ENCODE results near the gene ZKSCAN5. TPM values are rescaled to one million over a fixed set of nuclear protein-coding genes. Genes with fewer than 3 reads are reported as not detected.
"Not testable (repeated sequence)": the region's sequence is repeated elsewhere in the genome, so short reads cannot be mapped to it uniquely, and the experiment has no call there.

ZKSCAN5 gene
- total RNA-seq, 3 donors from 2014 or later: 4.9 to 6.4 (median 6.3) TPM

GRCh38 chr7:99553039-99553438 is 48.6 kb downstream of the ZKSCAN5 start:
- no peak overlapping the region for H3K4me3 Mint-ChIP-seq
- H3K36me3 Mint-ChIP-seq (ENCODE audit: insufficient read depth): peaks cover 11% of the 10 kb centered on the region
- H3K4me1 Mint-ChIP-seq (ENCODE audit: low read depth): peaks cover 38% of the 10 kb centered on the region

GRCh38 chr7:99554939-99555338 is 50.5 kb downstream of the ZKSCAN5 start:
- Mint-ChIP-seq H3K9me3 (no peaks in the 10 kb centered on the region), H3K4me3 (no peak overlapping the region), H3K4me1 (ENCODE audit: low read depth) (peaks cover 37% of the 10 kb centered on the region), H3K27me3 (ENCODE audit: low read depth) (no peaks in the 10 kb centered on the region), H3K36me3 (ENCODE audit: insufficient read depth) (peaks cover 7% of the 10 kb centered on the region)
- no peak for DNase-seq
- ATAC-seq: no peak

More at GRCh38 chr7:99553039-99553438, 48.6 kb downstream of the ZKSCAN5 start:
- ATAC-seq (no peak), DNase-seq (no peak)
- Mint-ChIP-seq H3K9me3 (peaks cover 7% of the 10 kb centered on the region), H3K27me3 (ENCODE audit: low read depth) (no peaks in the 10 kb centered on the region)

GRCh38 chr7:99557196-99557607 is 52.7 kb downstream of the ZKSCAN5 start:
- DNase-seq (no peak), ATAC-seq (no peak)
- peaks cover 44% of the 10 kb centered on the region for H3K4me1 Mint-ChIP-seq (ENCODE audit: low read depth)
- peak overlapping the region; percentile 98 for H3K4me3 Mint-ChIP-seq
- H3K36me3 Mint-ChIP-seq (ENCODE audit: insufficient read depth): peaks cover 18% of the 10 kb centered on the region
- no peaks in the 10 kb centered on the region for H3K9me3 Mint-ChIP-seq
- no peaks in the 10 kb centered on the region for H3K27me3 Mint-ChIP-seq (ENCODE audit: low read depth)

DNA sequence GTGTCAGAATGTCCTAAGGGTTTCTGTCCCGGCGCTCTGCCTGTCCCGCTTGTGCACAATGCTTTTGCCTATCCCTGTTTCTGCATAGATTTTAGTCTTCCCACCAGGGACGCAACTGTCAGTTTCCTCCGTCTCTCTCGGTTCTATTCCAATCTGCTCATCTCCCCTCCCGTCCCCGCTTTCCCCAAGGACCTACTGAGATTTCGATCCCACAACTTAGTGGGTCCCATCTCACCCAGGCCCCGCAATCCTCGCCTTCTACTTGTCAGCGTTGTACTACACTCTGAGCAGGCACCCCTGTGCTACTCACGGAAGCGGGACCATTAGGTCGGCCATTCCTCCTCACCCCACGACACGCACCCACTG is 53.5 kb downstream of the ZKSCAN5 start:
- Mint-ChIP-seq H3K36me3 (ENCODE audit: insufficient read depth) (peaks cover 25% of the 10 kb centered on the region), H3K27me3 (ENCODE audit: low read depth) (no peaks in the 10 kb centered on the region), H3K4me3 (peak overlapping the region; percentile 98), H3K4me1 (ENCODE audit: low read depth) (peaks cover 46% of the 10 kb centered on the region), H3K9me3 (no peaks in the 10 kb centered on the region)
- ATAC-seq (peak; percentile 61), DNase-seq (no peak)

DNA sequence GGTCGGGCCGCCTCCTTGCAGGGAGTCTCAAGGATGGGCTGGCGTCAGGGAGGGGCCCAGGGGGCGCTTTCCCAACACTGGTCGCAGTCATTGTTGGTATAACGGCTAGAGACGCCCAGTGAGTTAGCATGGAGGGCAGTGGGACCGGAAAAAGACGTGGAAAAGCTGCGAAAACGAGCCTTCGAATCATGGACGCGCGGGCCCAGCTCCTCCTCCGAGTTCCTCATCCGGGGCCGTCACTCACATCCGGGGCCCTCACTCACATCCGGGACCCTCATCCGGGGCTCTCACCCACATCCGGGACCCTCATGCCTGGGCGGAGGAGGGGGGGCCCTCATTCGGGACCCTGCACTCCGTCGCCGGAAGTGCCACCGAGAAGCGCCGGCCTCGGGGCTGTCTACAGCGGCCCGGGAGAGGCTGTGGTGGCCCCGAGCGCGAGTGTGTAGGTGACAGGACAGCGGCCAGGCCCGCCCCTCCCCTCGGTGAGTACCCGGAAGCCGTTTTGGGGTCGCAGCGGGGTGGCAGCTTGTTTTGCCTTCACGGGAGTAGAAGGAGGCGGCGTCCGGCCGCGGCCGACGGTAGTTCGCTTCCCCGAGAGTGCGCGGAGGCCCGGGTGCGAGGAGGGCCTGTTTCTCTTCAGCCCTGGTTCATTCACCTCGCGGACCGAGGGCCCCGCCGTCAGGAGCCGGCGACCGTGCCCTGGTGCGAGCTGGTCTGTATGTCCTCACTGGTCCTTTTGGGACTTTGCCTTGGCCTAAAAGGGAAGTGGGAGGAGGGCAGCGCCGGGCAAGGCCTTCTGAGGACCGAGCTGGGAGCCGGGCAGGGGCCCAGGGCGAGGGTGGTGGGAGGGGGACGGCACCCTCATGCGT is 54.1 kb downstream of the ZKSCAN5 start, which contains the start of gene ZNF655:
TSS of gene ZNF655 (plus strand) at position 337 of the 869 bp plus-strand sequence. CDS start 1,918 bp downstream, outside the sequence.
- Mint-ChIP-seq H3K4me3 (peak within 1 kb of the TSS; percentile 98), H3K4me1 (ENCODE audit: low read depth) (peaks cover 49% of the 10 kb centered on the region), H3K9me3 (no peaks in the 10 kb centered on the region), H3K27me3 (ENCODE audit: low read depth) (no peaks in the 10 kb centered on the region), H3K36me3 (ENCODE audit: insufficient read depth) (peaks cover 27% of the 10 kb centered on the region)
- ATAC-seq: peak; percentile 83 to 86
- peak; percentile 82 for DNase-seq

DNA sequence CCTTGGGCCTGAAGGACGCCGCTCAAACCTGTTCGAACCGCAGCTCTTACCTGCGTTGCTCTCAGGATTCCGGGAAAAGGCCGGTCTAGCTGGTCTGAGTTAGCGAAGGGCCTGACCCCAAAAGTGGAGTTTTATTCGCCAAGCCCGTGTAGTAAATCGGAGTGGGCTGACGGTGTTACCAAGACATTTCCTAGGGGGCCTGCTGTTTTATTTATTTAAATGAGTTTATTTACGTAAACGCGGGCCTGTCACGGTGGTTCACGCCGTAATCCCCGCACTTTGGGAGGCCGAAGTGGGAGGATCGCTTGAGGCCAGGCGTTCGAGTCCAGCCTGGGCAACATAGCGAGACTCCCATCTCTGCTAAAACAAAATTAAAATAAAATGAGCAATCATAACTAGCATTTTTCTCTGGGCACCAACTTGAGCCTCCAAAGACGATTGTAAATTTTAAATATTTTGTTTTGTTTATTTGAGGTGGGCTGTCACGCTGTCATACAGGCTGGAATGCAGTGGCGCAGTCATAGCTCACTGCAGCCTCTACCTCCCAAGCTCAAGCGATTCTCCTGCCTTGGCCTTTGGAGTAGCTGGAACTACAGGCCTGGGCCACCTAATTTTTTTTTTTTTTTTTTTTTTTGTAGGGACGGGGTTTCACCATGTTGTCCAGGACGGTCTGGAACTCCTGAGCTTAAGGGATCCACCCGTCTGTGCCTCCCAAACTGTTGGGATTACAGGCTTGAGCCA is 54.9 kb downstream of the ZKSCAN5 start:
- H3K36me3 Mint-ChIP-seq (ENCODE audit: insufficient read depth): peaks cover 35% of the 10 kb centered on the region
- H3K9me3 Mint-ChIP-seq: no peaks in the 10 kb centered on the region
- ATAC-seq (no peak), DNase-seq (no peak)
- peaks cover 56% of the 10 kb centered on the region for H3K4me1 Mint-ChIP-seq (ENCODE audit: low read depth)
- H3K27me3 Mint-ChIP-seq (ENCODE audit: low read depth): no peaks in the 10 kb centered on the region
- H3K4me3 Mint-ChIP-seq: peak overlapping the region; percentile 98

DNA sequence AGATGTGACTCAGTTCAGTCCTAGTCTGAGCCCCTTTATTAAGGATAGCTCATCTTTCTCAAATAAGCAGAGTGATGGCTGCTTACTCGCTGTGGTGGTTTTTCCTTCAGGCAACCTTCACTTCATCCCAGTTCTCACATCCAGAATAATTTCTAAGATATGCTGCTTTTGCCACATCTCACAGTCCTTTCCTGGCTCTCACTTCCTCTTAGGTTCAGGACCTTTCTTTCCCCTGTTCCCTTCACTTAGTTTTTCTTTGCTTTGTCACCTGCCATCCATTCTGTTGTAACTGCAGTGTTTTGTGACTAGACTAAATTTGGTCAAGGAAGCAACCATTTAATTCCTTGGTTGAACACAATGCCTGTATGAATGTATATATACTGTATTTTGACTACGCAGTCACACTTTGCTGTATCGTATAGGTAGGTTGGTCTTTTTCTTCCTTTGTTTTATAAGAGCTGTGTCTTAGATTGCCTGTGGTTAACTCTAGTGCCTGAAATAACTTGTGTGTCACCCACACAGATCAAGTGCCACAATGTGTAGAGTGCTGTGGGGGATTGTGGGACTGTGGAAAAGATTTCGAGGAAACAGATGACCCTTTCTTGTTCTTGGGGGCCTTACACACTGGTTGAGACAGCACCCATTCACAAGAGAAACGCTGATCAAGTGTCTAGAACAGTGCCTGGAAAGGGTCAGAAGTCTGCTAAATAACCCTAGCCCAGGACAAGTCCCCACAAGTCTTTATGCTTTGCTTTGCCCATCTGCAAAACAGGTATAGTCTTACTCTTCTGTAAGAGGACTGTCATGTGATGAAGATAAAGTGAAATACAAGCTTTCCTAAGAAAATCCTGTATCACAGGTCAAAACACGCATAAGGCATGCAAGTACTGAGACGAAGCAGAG is 56.6 kb downstream of the ZKSCAN5 start:
- H3K4me1 Mint-ChIP-seq (ENCODE audit: low read depth): peaks cover 54% of the 10 kb centered on the region
- H3K36me3 Mint-ChIP-seq (ENCODE audit: insufficient read depth): peaks cover 37% of the 10 kb centered on the region
- H3K9me3 Mint-ChIP-seq: no peaks in the 10 kb centered on the region
- no peak for ATAC-seq
- DNase-seq: no peak
- H3K27me3 Mint-ChIP-seq (ENCODE audit: low read depth): no peaks in the 10 kb centered on the region
- H3K4me3 Mint-ChIP-seq: peak overlapping the region; percentile 98

DNA sequence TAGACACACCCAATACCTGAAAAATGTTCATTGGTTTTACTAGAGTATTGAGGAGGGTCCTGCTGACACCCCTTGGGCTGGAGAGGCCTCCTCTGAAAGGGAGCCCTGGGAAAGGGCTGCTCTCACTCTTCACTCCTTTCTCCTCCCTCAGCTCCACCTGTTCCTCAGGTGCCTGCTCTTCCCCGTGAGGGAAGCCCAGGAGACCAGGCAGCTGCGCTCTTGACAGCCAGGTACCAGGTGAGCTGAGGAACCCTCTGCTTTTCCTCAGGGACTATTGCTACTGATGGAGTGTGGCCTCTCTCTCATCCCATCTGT is 57.2 kb downstream of the ZKSCAN5 start:
- no peak for ATAC-seq
- H3K4me1 Mint-ChIP-seq (ENCODE audit: low read depth): peaks cover 53% of the 10 kb centered on the region
- peaks cover 37% of the 10 kb centered on the region for H3K36me3 Mint-ChIP-seq (ENCODE audit: insufficient read depth)
- no peaks in the 10 kb centered on the region for H3K27me3 Mint-ChIP-seq (ENCODE audit: low read depth)
- H3K9me3 Mint-ChIP-seq: no peaks in the 10 kb centered on the region
- no peak for DNase-seq
- H3K4me3 Mint-ChIP-seq: no peak overlapping the region

DNA sequence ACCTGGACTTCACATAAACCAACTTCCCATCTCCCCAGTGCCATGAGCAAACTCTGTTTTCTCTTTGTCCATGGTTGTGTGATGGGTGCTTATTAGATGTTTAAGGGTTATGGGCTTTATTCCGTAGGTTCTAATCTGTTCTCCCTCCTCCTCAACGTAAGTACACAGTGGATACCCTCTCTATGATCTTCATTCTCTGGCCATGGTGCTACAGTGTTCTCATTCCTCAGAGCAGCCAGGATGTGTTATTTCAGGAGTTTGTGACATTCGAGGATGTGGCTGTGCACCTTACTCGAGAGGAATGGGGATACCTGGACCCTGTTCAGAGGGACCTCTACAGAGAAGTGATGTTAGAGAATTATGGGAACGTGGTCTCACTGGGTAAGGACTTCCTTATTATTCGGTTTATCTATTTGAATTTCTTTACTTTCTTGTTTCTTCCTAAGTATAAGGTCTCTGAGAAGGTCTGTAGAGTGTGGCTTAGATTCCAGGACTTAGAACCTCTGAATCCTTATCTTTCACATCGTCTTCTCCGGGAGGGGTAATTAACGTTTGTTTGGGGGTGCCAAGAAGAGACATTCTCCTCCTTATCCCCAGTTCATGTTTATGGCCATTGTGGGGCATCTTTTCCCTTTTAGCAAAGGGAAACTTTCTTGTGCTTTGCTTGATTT is 57.8 kb downstream of the ZKSCAN5 start:
- H3K27me3 Mint-ChIP-seq (ENCODE audit: low read depth): no peaks in the 10 kb centered on the region
- no peak for ATAC-seq
- peaks cover 47% of the 10 kb centered on the region for H3K4me1 Mint-ChIP-seq (ENCODE audit: low read depth)
- no peaks in the 10 kb centered on the region for H3K9me3 Mint-ChIP-seq
- peaks cover 37% of the 10 kb centered on the region for H3K36me3 Mint-ChIP-seq (ENCODE audit: insufficient read depth)
- no peak overlapping the region for H3K4me3 Mint-ChIP-seq
- DNase-seq: no peak

- peak; percentile 15 for DNase-seq
- ATAC-seq: peak; percentile 63 to 68
- Mint-ChIP-seq H3K4me3 (no peak overlapping the region), H3K9me3 (no peaks in the 10 kb centered on the region), H3K4me1 (ENCODE audit: low read depth) (peaks cover 45% of the 10 kb centered on the region), H3K36me3 (ENCODE audit: insufficient read depth) (peaks cover 37% of the 10 kb centered on the region), H3K27me3 (ENCODE audit: low read depth) (no peaks in the 10 kb centered on the region)
These were observed 58.4 kb downstream of the ZKSCAN5 start for GRCh38 chr7:99562832-99563231.

DNA sequence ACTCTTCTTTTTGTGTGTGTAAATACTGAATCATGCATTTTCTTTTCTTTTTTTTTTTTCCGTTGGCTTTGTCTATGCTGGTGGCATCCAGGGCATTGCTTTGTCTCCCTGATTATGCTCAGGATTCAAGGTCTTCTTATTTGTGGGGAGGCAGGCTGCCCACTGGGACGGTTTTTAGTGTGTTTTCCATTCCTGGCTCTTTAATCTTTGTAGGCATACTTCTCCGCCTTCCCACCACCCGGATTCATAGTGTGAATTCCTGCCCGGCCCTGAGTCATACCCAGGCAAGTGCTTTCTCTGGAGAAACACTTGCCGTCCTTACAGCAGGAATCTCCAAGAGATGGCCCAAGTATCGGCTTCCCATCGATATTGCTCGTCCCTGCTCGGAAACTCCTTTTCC is 59.2 kb downstream of the ZKSCAN5 start:
- H3K4me3 Mint-ChIP-seq: no peak overlapping the region
- no peaks in the 10 kb centered on the region for H3K27me3 Mint-ChIP-seq (ENCODE audit: low read depth)
- H3K36me3 Mint-ChIP-seq (ENCODE audit: insufficient read depth): peaks cover 37% of the 10 kb centered on the region
- no peaks in the 10 kb centered on the region for H3K9me3 Mint-ChIP-seq
- ATAC-seq (no peak), DNase-seq (no peak)
- H3K4me1 Mint-ChIP-seq (ENCODE audit: low read depth): peaks cover 42% of the 10 kb centered on the region

GRCh38 chr7:99568770-99569169 is 64.3 kb downstream of the ZKSCAN5 start:
- H3K4me1 Mint-ChIP-seq (ENCODE audit: low read depth): peaks cover 10% of the 10 kb centered on the region
- not testable (repeated sequence) for ATAC-seq; H3K4me3 Mint-ChIP-seq; H3K9me3 Mint-ChIP-seq; H3K27me3 Mint-ChIP-seq (ENCODE audit: low read depth); DNase-seq
- H3K36me3 Mint-ChIP-seq (ENCODE audit: insufficient read depth): peaks cover 42% of the 10 kb centered on the region

- Mint-ChIP-seq H3K36me3 (ENCODE audit: insufficient read depth) (peaks cover 30% of the 10 kb centered on the region), H3K4me1 (ENCODE audit: low read depth) (no peaks in the 10 kb centered on the region), H3K9me3 (no peaks in the 10 kb centered on the region), H3K4me3 (no peak overlapping the region), H3K27me3 (ENCODE audit: low read depth) (no peaks in the 10 kb centered on the region)
- ATAC-seq (no peak), DNase-seq (no peak)
These were observed 67.3 kb downstream of the ZKSCAN5 start for GRCh38 chr7:99571768-99572167.
